NCI-H748 (cell line): ENCODE measurements around the gene RANBP10.

Experiments
- DNase-seq: peaks from one replicate; lab custom pipeline; 2025; ENCODE audit not compliant: unreplicated experiment; lab: John Stamatoyannopoulos, UW

RANBP10 gene

DNA sequence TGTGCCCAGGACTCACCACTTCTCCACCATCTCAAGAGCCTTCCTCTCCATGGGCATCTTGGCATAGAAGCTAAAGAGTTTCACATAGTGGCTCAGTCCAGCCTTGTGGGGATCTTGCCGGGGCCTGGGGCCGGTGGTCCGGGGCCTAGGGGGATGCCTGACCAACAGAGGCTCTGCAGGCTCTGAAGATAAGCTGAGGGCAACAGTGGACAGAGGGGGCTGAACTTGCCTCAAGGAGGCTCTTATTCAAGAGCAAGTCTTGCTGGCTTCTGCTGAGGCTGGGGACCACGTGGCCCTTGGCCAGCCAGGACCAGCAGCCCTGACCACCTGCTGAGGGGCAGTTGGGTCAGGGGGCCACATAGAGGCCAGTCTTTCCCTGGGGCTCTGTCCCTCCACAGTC is 22.3 kb upstream of the RANBP10 start:
- DNase-seq, result no peak

DNA sequence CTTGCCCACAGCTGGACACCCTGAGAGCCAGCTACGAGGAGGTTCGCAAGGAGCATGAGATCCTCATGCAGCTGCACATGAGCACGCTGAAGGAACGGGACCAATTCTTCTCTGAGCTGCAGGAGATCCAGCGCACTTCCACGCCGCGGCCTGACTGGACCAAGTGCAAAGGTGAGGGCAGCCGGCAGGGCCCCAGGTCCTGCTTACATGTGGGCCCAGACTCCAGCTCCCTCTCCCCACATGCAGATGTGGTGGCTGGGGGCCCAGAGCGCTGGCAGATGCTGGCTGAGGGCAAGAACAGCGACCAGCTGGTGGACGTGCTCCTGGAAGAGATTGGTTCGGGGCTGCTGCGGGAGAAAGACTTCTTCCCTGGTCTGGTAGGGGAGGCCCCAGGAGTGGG is 19.5 kb upstream of the RANBP10 start:
- no peak for DNase-seq

DNA sequence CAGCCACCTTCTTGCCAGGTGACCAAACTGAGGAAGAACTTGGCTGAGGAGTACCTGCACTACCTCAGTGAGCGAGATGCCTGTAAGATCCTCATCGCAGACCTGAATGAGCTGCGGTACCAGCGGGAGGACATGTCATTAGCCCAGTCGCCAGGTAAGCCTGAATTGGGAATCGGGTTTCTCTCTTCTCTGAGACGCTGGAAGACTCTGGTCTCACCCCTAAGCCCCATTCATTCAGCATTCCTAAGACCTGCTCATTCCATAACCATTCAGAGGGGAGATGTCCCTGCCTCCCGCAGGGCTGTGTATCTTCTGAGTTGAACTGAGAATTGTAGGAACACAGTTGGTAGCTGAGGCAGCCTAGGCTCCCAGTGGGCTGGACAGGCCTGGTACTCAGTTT is 18.8 kb upstream of the RANBP10 start:
- no peak for DNase-seq

DNA sequence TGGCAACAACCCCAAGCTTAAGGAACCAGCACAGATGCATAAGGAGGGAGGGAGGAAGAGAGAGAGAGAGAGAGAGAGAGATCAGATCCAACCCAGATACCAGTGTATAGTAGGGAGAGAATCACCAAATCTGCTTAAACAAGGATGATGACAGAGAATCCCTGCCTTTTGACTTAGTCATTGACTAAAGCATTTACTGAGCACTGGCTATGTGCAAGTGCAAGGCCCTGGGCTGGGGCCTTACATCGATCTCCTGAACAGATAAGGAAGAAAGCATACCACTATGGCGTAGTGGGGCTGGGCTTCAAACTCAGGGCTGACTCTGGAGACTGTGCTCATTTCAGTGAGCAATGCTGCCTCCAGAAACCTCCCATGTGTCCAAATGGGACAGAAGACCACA is 16.2 kb upstream of the RANBP10 start:
- DNase-seq, result no peak

GRCh38 chr16:67820608-67821259 is 14.4 kb upstream of the RANBP10 start:
- DNase-seq, result no peak

GRCh38 chr16:67814567-67814966 is 8.2 kb upstream of the RANBP10 start:
- no peak for DNase-seq

DNA sequence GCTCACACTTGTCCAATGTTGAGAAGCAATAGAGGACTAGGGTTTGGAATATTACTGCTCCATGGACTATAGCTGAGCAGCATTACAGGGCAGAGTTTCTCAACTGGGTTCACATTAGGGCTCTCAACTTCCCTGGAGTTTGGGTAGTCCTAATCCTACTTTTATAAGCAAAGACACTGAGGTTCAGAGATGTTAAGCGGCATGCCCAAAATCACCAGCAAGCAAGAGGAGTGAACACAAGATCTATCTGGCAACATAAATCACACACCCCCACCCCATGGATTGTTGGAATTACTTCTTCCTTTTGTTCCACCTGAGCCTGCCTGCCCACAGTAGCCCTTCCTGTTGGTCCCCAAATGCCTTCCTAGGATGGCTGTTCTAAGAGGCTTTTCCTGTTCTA is 5.5 kb upstream of the RANBP10 start:
- DNase-seq, result no peak

DNA sequence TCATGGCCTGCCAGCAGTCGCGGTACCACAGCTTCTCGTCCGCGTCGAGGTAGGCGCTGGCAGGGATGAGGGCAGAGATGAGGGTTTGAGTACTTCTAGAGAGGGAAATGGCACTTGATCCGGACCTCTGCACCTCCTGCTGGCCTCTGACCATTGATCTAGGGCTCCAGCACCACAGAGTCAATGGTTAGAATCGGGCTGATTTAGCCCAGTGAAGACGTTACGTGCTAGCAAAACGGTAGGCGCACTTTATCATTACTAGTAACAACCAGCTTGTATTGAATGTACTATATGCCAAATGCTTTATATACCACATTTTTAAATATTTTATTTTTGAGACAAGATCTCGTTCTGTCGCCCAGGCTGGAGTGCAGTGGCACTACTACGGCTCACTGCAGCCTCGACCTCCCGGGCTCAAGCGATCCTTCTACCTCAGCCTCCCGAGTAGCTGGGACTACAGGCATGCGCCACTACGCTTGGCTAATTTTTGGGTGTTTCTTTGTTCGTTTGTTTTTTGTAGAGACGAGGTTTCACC is 855 bp upstream of the RANBP10 start:
- no peak for DNase-seq

DNA sequence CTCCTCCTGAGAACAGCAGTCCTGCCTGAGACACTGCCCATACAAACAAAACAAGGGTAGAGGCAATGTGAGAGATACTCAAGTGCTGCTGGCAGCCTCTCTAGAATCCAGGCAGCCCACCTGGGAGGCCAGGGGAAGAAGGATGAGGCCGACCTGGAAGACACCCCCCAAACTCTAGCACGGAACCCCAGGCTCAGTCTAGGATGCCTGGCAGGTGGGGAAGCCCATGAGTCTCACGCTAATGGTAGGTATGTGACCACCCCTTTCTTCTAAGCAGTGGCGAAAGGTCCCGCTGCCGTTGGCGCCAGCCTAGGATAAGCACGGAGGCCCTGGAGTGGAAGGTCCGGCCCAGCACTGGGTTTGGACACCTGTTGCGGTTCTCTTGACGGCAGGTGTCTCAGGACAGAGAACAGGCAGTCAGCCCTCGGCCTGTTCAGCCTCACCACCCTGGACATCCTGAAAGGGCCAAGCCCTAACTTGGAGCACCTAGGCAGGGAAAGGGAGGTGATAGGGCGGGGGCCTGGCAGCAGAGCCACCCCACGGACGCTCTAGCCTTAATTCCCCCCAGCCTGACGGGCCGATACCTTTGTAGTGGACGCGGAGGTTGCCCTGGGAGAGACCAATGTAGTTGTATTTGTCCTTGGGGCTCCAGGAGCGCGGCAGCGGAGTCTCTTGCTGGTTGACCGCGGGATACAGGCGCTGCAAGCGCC is 487 bp downstream of the RANBP10 start:
- DNase-seq, result peak; percentile 28

DNA sequence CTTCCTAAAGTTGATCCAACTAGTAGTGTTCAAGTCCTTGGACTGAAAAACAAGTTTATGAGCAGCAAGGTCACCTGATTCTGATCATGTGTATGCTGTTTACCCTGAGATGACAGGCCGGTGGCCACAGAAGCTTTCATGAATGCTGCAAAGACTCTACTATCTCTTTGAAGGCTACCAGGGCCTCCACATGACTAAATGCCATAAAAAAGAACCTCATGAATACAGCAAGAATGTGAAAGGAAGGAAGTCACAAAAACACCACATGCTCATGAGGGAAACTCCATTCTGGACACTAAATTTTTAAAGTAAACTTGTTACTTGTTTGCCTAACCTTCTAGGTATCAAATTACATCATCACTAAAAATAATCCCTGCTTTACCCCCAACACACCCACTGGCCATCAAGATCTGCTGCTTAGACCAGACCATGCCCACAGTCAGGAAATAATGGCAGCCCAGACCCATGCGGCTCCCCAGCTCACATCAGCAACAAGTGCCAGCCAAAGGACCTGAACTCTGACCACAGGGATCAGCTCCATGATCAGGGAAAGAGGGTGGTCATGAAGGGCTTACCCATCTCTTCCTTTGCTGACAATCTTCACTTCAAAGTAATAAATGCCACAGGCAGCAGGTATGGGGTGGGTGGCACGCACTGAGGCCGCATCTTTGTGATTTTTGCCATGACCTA is 1.4 kb downstream of the RANBP10 start:
- DNase-seq, result no peak

DNA sequence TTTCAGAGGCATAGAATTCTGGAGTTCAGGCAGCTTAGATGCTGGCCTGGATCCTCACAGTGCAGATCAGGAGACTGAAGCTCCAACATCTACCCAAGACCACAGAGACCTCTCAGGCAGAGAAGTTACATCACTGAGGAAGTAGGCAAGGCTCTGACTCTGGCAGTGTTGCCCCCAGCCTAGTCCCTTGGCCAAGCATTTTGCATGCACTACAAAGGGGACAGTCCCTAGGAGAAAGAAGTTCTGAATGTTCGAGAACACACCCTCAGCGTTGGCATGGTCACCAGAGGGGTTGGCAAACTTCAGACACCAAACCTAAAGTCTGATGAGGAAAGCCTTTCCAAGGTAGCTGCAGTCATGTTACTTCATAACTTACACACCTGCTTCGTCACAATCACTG is 2.5 kb downstream of the RANBP10 start:
- DNase-seq, result no peak

- DNase-seq, result no peak
Observed at GRCh38 chr16:67801883-67802282, 4.5 kb downstream of the RANBP10 start.

DNA sequence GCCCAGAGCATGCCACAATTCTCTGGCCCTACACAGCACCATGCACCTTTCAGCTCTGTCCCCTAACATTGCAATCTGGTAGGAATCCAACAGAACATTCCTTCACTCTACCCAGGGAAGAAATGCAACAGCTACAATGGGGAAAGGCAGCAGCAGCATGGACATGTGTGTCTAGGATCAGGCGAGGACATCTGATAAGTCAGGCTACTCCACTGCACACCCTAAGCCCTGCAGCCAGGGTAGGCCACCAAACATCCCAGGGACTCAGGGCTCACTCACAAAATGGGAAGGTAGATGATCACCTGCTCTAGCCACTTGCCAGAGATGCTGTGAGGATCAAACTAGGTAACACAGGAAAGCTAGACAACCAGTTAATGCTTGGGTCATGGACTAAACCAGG is 5.1 kb downstream of the RANBP10 start:
- DNase-seq, result no peak

DNA sequence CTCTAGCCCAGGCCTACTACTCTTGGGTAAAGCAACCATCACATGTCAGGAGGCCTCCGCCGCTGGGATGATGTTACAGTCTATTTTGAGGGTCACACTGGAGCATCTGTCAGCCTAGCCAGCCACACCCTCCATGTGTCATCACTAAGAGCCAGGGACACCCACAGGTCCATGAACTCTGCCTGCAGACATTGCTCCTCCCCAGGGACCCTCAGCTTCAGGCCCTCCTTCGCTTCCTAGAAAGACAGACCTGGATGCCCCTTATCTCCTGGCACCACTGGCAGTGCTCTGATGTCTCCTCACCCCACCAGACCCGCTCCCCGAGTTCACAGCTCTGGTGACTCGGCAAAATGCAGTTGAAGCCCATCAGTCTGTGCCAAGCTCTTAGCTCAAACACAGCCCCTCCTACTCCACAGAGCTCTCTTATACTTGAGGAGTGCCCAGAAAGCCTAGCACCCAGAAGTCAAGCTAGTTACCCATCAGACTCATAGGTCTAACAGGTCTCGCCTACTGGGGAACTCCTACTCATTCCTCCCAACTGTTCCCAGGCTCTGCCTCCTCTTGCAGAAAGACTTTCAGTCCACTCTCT is 5.9 kb downstream of the RANBP10 start:
- DNase-seq, result no peak

- DNase-seq, result no peak
Observed at GRCh38 chr16:67796099-67796718, 10.2 kb downstream of the RANBP10 start.

DNA sequence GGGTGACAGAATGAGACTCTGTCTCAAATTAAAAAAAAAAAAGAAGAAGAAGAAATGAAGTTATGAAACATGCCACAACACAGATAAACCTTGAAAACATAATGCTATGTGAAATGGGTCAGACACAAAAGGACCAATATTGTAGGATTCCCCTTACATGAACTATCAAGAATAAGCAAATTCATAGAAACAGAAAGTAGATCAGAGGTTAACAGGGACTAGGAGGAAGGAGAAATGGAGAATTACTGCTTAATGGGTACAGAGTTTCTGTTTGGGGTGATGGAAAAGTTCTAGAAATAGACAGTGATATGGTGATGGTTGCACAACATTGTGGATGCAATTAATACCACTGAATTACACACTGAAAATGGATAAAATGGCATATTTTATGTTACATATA is 16.3 kb downstream of the RANBP10 start:
- DNase-seq, result no peak

- no peak for DNase-seq
Observed at GRCh38 chr16:67786491-67786890, 19.9 kb downstream of the RANBP10 start.

DNA sequence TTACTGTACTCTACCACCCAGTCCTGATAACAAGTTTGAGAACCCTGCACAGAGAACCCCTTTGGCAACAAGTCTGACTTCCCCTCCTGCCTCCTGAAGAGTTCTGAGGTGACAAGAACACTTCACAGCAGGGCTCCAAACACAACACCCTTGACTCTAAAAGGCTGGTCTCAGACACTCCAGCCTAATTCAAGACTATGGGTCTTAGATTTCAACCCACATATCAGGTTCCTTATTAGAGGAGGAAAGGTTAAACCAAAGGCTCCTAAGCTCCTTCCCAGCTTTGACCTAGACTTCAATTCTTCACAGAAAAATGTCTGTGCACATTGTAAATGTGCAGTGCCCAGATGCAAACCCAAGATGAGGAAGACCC is 23.0 kb downstream of the RANBP10 start:
- DNase-seq, result no peak

DNA sequence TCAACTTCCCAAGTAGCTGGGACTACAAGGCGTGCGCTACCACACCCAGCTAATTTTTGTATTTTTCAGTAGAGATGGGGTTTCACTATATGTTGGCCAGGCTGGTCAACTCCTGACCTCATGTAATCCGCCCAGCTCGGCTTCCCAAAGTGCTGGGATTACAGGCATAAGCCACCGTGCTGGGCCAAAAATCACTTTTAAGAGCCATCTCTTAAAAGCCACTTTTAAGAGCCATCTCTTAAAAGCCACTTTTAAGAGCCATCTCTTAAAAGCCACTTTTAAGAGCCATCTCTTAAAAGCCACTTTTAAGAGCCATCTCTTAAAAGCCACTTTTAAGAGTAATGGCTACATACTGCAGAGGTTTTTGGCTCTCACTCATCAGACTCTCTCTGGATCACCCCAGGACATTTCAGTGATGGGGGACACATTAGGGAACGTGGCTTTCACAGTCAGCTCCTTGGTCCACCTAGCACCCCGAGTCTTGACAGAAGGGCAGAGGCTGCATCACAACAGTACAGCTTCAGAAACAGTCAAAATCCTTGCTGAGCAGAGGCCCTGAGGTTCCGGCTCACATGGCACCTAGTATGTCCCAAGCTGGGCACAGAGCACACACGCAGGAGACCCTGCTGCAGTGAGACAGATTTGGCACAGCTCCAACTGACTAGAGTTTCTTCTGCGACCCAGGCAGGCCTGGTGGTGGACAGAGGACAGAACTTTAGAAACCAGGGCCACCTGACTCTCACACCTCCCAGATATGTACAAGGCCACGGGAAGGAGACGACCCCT is 23.6 kb downstream of the RANBP10 start:
- DNase-seq, result no peak

DNA sequence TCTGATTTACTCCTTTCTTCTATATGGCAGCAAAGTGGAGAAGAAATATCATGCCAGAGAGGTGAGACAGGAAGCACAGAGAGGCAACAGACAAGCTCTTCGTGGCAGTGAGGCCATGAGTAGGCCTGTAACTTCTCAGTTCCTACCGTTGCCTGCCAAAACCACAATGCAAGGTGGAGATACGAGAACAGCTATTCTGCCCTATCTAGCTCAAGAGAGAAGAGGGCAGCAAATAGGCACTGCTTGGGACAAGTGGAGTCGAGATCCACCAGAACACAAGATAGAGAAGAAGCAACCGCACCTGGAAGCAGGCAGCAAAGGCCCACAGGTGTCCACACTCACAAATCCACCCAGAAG is 24.8 kb downstream of the RANBP10 start:
- no peak for DNase-seq
